Activated CD8-positive, alpha-beta T cell treated with anti-CD3 and anti-CD28 coated beads, Interleukin-2, amount 10 ng/mL, durations not matched to agents 7 days and 5 days (primary cell): ENCODE measurements around the gene CTNNA2. TPM values are rescaled to one million over a fixed set of nuclear protein-coding genes. Genes with fewer than 3 reads are reported as not detected.

Experiments
- ATAC-seq: fragments of 150-1000 bp; cut with Tn5 transposase; one replicate; pipeline ENCODE4 v1.10.0; 2021; ENCODE audit warnings: moderate library complexity
- CTCF ChIA-PET: fragments of 350-600 bp; sonication (Branson Sonifier 250); formaldehyde crosslinking; loops from one replicate; lab custom pipeline; 2021; ENCODE audit warnings: antibody characterized with exemption; lab: Charles Lee
- POLR2A ChIA-PET: fragments of 350-600 bp; sonication (Branson Sonifier 250); formaldehyde crosslinking; loops from one replicate; lab custom pipeline; 2021; ENCODE audit warnings: antibody characterized with exemption; lab: Charles Lee
- DNase-seq: peaks from one replicate; pipeline ENCODE4 v3.0.0-alpha.2; 2020
- H3K27ac Mint-ChIP-seq: one replicate; pipeline ENCODE4 v1.8.0; 2021; ENCODE audit warnings: mild to moderate bottlenecking, mixed read lengths
- H3K27me3 Mint-ChIP-seq: one replicate; pipeline ENCODE4 v1.8.0; 2021; ENCODE audit warnings: low read depth, mixed read lengths
- H3K36me3 Mint-ChIP-seq: one replicate; pipeline ENCODE4 v1.8.0; 2021; ENCODE audit warnings: low read depth, mixed read lengths
- H3K4me1 Mint-ChIP-seq: one replicate; pipeline ENCODE4 v1.8.0; 2021; ENCODE audit warnings: low read depth, mixed read lengths
- H3K4me3 Mint-ChIP-seq: one replicate; pipeline ENCODE4 v1.8.0; 2021; ENCODE audit warnings: mild to moderate bottlenecking, mixed read lengths
- H3K9me3 Mint-ChIP-seq: one replicate; pipeline ENCODE4 v1.8.0; 2022; ENCODE audit warnings: mixed read lengths; ENCODE audit not compliant: insufficient read depth
- total RNA-seq, 2 experiments: library from RNA; stranded (reverse); gene quantifications; one replicate each; pipeline ENCODE4 v1.2.3, GENCODE V29; 2021

Gene CTNNA2
- total RNA-seq, 2 experiments from 2014 or later = not detected

DNA sequence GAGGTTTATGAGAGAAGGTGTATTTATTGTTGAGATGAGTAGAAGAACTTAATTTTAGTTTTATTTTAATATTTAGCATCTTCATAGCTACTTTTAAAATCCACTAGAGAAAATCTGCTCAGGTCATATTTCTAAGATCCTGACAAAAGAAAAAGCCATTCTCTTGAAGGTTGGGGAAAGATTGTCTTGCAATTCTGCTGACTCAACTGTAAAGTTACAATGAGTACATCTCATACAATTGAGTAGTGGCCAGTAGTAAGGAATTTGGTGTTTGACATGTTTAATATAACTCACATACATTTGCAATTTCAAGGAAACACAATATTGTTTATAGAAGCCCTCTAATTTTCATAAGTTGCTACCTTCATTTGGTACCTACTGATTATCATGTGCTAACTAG is 447.2 kb downstream of the CTNNA2 start:
- no peak for DNase-seq
- H3K9me3 Mint-ChIP-seq = peaks cover 2% of the 10 kb centered on the region
- no peaks in the 10 kb centered on the region for H3K36me3 Mint-ChIP-seq
- no peak overlapping the region for H3K27ac Mint-ChIP-seq
- POLR2A ChIA-PET = no interaction called here
- no peak overlapping the region for H3K4me3 Mint-ChIP-seq
- no peaks in the 10 kb centered on the region for H3K4me1 Mint-ChIP-seq
- CTCF ChIA-PET = no interaction called here
- no peak for ATAC-seq
- H3K27me3 Mint-ChIP-seq = no peaks in the 10 kb centered on the region

DNA sequence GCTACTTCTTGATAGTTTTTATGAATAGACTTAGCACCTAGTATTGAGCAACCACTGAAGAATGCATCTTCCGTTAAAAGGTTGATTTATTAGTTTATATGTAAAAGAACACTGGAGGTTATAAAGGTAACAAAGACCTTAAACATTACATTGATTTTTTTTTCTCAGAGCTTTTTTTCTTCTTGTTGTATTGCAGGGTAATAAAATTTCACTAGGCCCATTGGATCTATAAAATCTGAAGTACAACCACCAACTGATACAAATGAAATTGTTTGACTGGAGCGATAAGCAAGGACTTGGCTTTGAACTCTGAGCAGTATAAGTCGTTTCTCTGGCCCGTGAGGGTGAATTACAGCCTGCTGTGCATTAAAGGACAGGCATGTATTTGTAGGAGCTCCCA is 447.7 kb downstream of the CTNNA2 start:
- no peak overlapping the region for H3K27ac Mint-ChIP-seq
- DNase-seq (no peak), ATAC-seq (no peak)
- H3K27me3 Mint-ChIP-seq = no peaks in the 10 kb centered on the region
- ChIA-PET CTCF (no interaction called here), POLR2A (no interaction called here)
- peaks cover 3% of the 10 kb centered on the region for H3K9me3 Mint-ChIP-seq
- no peaks in the 10 kb centered on the region for H3K4me1 Mint-ChIP-seq
- H3K36me3 Mint-ChIP-seq = no peaks in the 10 kb centered on the region
- no peak overlapping the region for H3K4me3 Mint-ChIP-seq

- Mint-ChIP-seq H3K4me1 (no peaks in the 10 kb centered on the region), H3K27ac (no peak overlapping the region), H3K4me3 (no peak overlapping the region), H3K9me3 (peaks cover 3% of the 10 kb centered on the region), H3K36me3 (no peaks in the 10 kb centered on the region), H3K27me3 (no peaks in the 10 kb centered on the region)
- CTCF ChIA-PET = no interaction called here
- ATAC-seq (no peak), DNase-seq (no peak)
- POLR2A ChIA-PET = no interaction called here
These were observed 452.1 kb downstream of the CTNNA2 start for GRCh38 chr2:79964966-79965365.

GRCh38 chr2:79966369-79966768 is 453.5 kb downstream of the CTNNA2 start:
- no peak for ATAC-seq
- Mint-ChIP-seq H3K4me1 (no peaks in the 10 kb centered on the region), H3K36me3 (no peaks in the 10 kb centered on the region), H3K9me3 (peaks cover 3% of the 10 kb centered on the region), H3K4me3 (no peak overlapping the region), H3K27me3 (no peaks in the 10 kb centered on the region), H3K27ac (no peak overlapping the region)
- DNase-seq = no peak
- POLR2A ChIA-PET = no interaction called here
- CTCF ChIA-PET = no interaction called here

DNA sequence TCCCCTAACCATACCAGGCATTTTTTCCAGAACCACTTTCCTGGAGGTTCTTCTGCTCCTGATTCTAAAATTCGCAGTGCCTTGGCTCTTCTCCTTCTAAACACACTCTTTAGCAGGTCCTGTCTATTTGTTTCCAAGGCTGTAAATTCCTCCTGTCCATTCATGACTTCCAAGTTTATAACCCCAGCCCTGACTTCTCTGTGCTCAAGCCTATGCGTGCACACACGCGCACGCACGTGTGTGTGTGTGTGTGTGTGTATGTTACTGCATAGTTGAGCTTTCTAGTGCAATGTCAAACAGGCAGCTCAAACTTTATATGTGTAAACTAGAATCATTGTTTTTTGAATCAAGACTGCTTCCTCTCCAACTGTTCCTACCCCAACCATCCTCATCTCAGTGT is 454.0 kb downstream of the CTNNA2 start:
- Mint-ChIP-seq H3K27me3 (no peaks in the 10 kb centered on the region), H3K36me3 (no peaks in the 10 kb centered on the region), H3K9me3 (peaks cover 3% of the 10 kb centered on the region), H3K4me3 (no peak overlapping the region), H3K27ac (no peak overlapping the region), H3K4me1 (no peaks in the 10 kb centered on the region)
- DNase-seq (no peak), ATAC-seq (no peak)
- ChIA-PET POLR2A (no interaction called here), CTCF (no interaction called here)

- Mint-ChIP-seq H3K36me3 (no peaks in the 10 kb centered on the region), H3K9me3 (no peaks in the 10 kb centered on the region), H3K4me1 (no peaks in the 10 kb centered on the region), H3K27ac (no peak overlapping the region), H3K4me3 (no peak overlapping the region), H3K27me3 (no peaks in the 10 kb centered on the region)
- ChIA-PET POLR2A (no interaction called here), CTCF (no interaction called here)
- DNase-seq = no peak
- no peak for ATAC-seq
These were observed 459.0 kb downstream of the CTNNA2 start for GRCh38 chr2:79971807-79972206.

- POLR2A ChIA-PET = no interaction called here
These were observed 459.8 kb downstream of the CTNNA2 start for GRCh38 chr2:79972661-79973060.

GRCh38 chr2:79975791-79976565 is 463.1 kb downstream of the CTNNA2 start:
- Mint-ChIP-seq H3K9me3 (no peaks in the 10 kb centered on the region), H3K27me3 (no peaks in the 10 kb centered on the region), H3K4me1 (no peaks in the 10 kb centered on the region), H3K36me3 (no peaks in the 10 kb centered on the region), H3K27ac (no peak overlapping the region), H3K4me3 (no peak overlapping the region)
- ATAC-seq = no peak
- CTCF ChIA-PET = no interaction called here
- no peak for DNase-seq
- POLR2A ChIA-PET = no interaction called here

More at GRCh38 chr2:79972661-79973060, 459.8 kb downstream of the CTNNA2 start:
- no peak overlapping the region for H3K4me3 Mint-ChIP-seq
- no peak for ATAC-seq
- CTCF ChIA-PET = no interaction called here
- no peaks in the 10 kb centered on the region for H3K4me1 Mint-ChIP-seq
- H3K36me3 Mint-ChIP-seq = no peaks in the 10 kb centered on the region
- H3K27me3 Mint-ChIP-seq = no peaks in the 10 kb centered on the region
- H3K27ac Mint-ChIP-seq = no peak overlapping the region
- no peak for DNase-seq
- H3K9me3 Mint-ChIP-seq = no peaks in the 10 kb centered on the region

- ATAC-seq (no peak), DNase-seq (no peak)
- Mint-ChIP-seq H3K27me3 (no peaks in the 10 kb centered on the region), H3K4me3 (no peak overlapping the region), H3K4me1 (no peaks in the 10 kb centered on the region), H3K9me3 (no peaks in the 10 kb centered on the region), H3K27ac (no peak overlapping the region), H3K36me3 (no peaks in the 10 kb centered on the region)
- ChIA-PET CTCF (no interaction called here), POLR2A (no interaction called here)
These were observed 464.9 kb downstream of the CTNNA2 start for GRCh38 chr2:79977792-79978191.

DNA sequence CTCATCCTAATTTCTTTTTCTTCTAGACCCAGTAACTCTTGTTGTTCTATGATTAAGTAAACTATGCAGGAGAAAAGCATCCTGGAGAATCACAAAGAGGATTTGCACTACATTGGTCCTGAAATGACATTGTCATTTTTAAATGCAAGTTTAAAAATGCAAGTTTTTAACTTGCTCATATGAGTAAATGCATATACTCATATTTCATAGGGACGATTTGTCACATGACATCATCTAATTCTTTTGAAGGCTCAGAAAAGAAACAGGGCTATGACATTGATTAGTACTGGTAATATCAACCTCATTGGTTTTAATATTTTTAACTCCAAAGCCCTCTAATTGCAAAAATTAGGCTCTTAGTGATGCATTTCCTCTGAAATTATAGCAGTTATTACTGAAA is 467.3 kb downstream of the CTNNA2 start:
- DNase-seq (no peak), ATAC-seq (no peak)
- Mint-ChIP-seq H3K9me3 (no peaks in the 10 kb centered on the region), H3K4me1 (no peaks in the 10 kb centered on the region), H3K4me3 (no peak overlapping the region), H3K27me3 (no peaks in the 10 kb centered on the region), H3K27ac (no peak overlapping the region), H3K36me3 (no peaks in the 10 kb centered on the region)
- POLR2A ChIA-PET = no interaction called here
- CTCF ChIA-PET = no interaction called here

DNA sequence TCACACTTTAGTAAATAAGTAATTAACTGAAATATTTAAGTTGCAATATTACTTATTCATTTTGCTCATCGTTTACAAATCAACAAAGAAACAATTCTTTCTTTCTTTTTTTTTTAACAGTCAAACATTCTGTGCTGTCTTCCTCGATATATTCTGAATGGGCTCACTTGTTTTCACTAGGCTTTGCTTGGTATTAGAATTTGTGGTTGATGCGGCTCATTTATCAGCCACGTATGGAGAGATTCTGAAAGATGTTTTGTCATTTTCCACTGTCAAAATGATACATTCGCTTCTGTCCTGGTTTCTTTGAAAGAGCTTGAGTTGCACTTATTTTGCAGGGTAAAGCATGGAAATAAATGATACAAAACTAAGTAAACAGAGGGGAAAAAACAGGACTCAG is 468.0 kb downstream of the CTNNA2 start:
- no peaks in the 10 kb centered on the region for H3K9me3 Mint-ChIP-seq
- ATAC-seq (no peak), DNase-seq (no peak)
- ChIA-PET POLR2A (no interaction called here), CTCF (no interaction called here)
- H3K27ac Mint-ChIP-seq = no peak overlapping the region
- H3K4me3 Mint-ChIP-seq = no peak overlapping the region
- no peaks in the 10 kb centered on the region for H3K36me3 Mint-ChIP-seq
- no peaks in the 10 kb centered on the region for H3K4me1 Mint-ChIP-seq
- no peaks in the 10 kb centered on the region for H3K27me3 Mint-ChIP-seq

GRCh38 chr2:79981316-79981715 is 468.5 kb downstream of the CTNNA2 start:
- no peaks in the 10 kb centered on the region for H3K4me1 Mint-ChIP-seq
- ATAC-seq = no peak
- no peak overlapping the region for H3K27ac Mint-ChIP-seq
- no peaks in the 10 kb centered on the region for H3K27me3 Mint-ChIP-seq
- DNase-seq = no peak
- H3K9me3 Mint-ChIP-seq = no peaks in the 10 kb centered on the region
- no peaks in the 10 kb centered on the region for H3K36me3 Mint-ChIP-seq
- CTCF ChIA-PET = no interaction called here
- no peak overlapping the region for H3K4me3 Mint-ChIP-seq
- POLR2A ChIA-PET = no interaction called here

- Mint-ChIP-seq H3K4me1 (no peaks in the 10 kb centered on the region), H3K9me3 (no peaks in the 10 kb centered on the region), H3K27me3 (no peaks in the 10 kb centered on the region), H3K27ac (no peak overlapping the region), H3K36me3 (no peaks in the 10 kb centered on the region), H3K4me3 (no peak overlapping the region)
- ATAC-seq (no peak), DNase-seq (no peak)
- CTCF ChIA-PET = no interaction called here
- POLR2A ChIA-PET = no interaction called here
These were observed 469.6 kb downstream of the CTNNA2 start for GRCh38 chr2:79982445-79982844.
